ELR (cell line): Measurements from ENCODE around the gene MEIS3.
"Not testable (repeated sequence)": the region's sequence is repeated elsewhere in the genome, so short reads cannot be mapped to it uniquely, and the experiment has no call there.

Source experiments
- DNase-seq: peaks from one replicate; pipeline ENCODE4 v3.0.0-alpha.2; 2015; ENCODE audit warnings: low read depth

The MEIS3 gene

GRCh38 chr19:47386582-47386981, 32.7 kb downstream of the MEIS3 start:
- not testable (repeated sequence) for DNase-seq

GRCh38 chr19:47384533-47384932, 34.8 kb downstream of the MEIS3 start:
- DNase-seq: not testable (repeated sequence)

GRCh38 chr19:47383890-47384289, 35.4 kb downstream of the MEIS3 start:
- DNase-seq: not testable (repeated sequence)

GRCh38 chr19:47381653-47382279, 37.6 kb downstream of the MEIS3 start:
- DNase-seq: no peak

- DNase-seq: no peak
Measured at GRCh38 chr19:47381121-47381520, 38.2 kb downstream of the MEIS3 start.

- no peak for DNase-seq
Measured at GRCh38 chr19:47380559-47380958, 38.8 kb downstream of the MEIS3 start.

- no peak for DNase-seq
Measured at GRCh38 chr19:47379381-47379938, 39.9 kb downstream of the MEIS3 start.

- no peak for DNase-seq
Measured at GRCh38 chr19:47378246-47378645, 41.1 kb downstream of the MEIS3 start.

- DNase-seq: no peak
Measured at GRCh38 chr19:47377801-47378200, 41.5 kb downstream of the MEIS3 start.

GRCh38 chr19:47377208-47377701, 42.1 kb downstream of the MEIS3 start:
- DNase-seq: no peak

- peak; percentile 25 for DNase-seq
Measured at GRCh38 chr19:47376589-47377144, 42.7 kb downstream of the MEIS3 start.

- no peak for DNase-seq
Measured at GRCh38 chr19:47375694-47376588, 43.4 kb downstream of the MEIS3 start.

GRCh38 chr19:47374876-47375693, 44.2 kb downstream of the MEIS3 start:
- no peak for DNase-seq

- no peak for DNase-seq
Measured at GRCh38 chr19:47373246-47374240, 45.8 kb downstream of the MEIS3 start.

- no peak for DNase-seq
Measured at GRCh38 chr19:47372603-47373002, 46.7 kb downstream of the MEIS3 start.

GRCh38 chr19:47371261-47371660, 48.1 kb downstream of the MEIS3 start:
- no peak for DNase-seq

- DNase-seq: peak; percentile 77
Measured at GRCh38 chr19:47370045-47370611, 49.2 kb downstream of the MEIS3 start.

- not testable (repeated sequence) for DNase-seq
Measured at GRCh38 chr19:47365455-47365854, 53.9 kb downstream of the MEIS3 start.

- peak; percentile 70 for DNase-seq
Measured at GRCh38 chr19:47363758-47364531, 55.4 kb downstream of the MEIS3 start.
